Endodermal cell (in vitro differentiated cells): ENCODE measurements around the gene OSM. TPM values are rescaled to one million over a fixed set of nuclear protein-coding genes. Genes with fewer than 3 reads are reported as not detected.

Experiments
- DNase-seq: peaks from one replicate; pipeline ENCODE4 v3.0.0-alpha.2; 2017
- H3K27ac ChIP-seq: 2 replicates; pipeline ENCODE4 v1.5.1; 2013; ENCODE audit warnings: mild to moderate bottlenecking, low read depth, low read length, moderate library complexity
- H3K27me3 ChIP-seq: 2 replicates; pipeline ENCODE4 v1.6.1; 2013; ENCODE audit warnings: mild to moderate bottlenecking, low read length, moderate library complexity; ENCODE audit not compliant: insufficient read depth, control insufficient read depth, poor library complexity, severe bottlenecking
- H3K36me3 ChIP-seq: 2 replicates; pipeline ENCODE4 v1.7.0; 2013; ENCODE audit warnings: mild to moderate bottlenecking, low read length, moderate library complexity; ENCODE audit not compliant: control insufficient read depth, insufficient read depth
- H3K4me1 ChIP-seq: one replicate; pipeline ENCODE4 v1.7.0; 2013; ENCODE audit warnings: low read length; ENCODE audit not compliant: control insufficient read depth, insufficient read depth
- H3K4me3 ChIP-seq: 2 replicates; pipeline ENCODE4 v1.5.1; 2013; ENCODE audit warnings: mild to moderate bottlenecking, low read length, moderate library complexity
- H3K9ac ChIP-seq: 2 replicates; pipeline ENCODE4 v1.6.1; 2013; ENCODE audit warnings: mild to moderate bottlenecking, low read length, moderate library complexity; ENCODE audit not compliant: poor library complexity, severe bottlenecking; ENCODE audit errors: extremely low read depth
- H3K9me3 ChIP-seq: 2 replicates; pipeline ENCODE4 v1.6.1; 2013; ENCODE audit warnings: mild to moderate bottlenecking, low read length, moderate library complexity; ENCODE audit not compliant: control insufficient read depth
- H3K27ac Mint-ChIP-seq: 2 replicates; pipeline ENCODE4 v1.8.0; 2020; ENCODE audit warnings: mixed read lengths
- H3K27me3 Mint-ChIP-seq: 2 replicates; pipeline ENCODE4 v1.8.0; 2021; ENCODE audit warnings: mild to moderate bottlenecking, mixed read lengths; ENCODE audit not compliant: insufficient read depth
- H3K36me3 Mint-ChIP-seq: 2 replicates; pipeline ENCODE4 v1.8.0; 2020; ENCODE audit warnings: low read depth, mixed read lengths
- H3K4me1 Mint-ChIP-seq: 2 replicates; pipeline ENCODE4 v1.8.0; 2020; ENCODE audit warnings: mixed read lengths
- H3K4me3 Mint-ChIP-seq: 2 replicates; pipeline ENCODE4 v1.8.0; 2020; ENCODE audit warnings: mild to moderate bottlenecking, moderate library complexity, mixed read lengths
- H3K9me3 Mint-ChIP-seq: 2 replicates; pipeline ENCODE4 v1.8.0; 2020; ENCODE audit warnings: mild to moderate bottlenecking, mixed read lengths
- WGBS, 2 experiments: methylation state at CpG; one replicate each; pipeline versions ENCODE4 v1.1.5 to v1.1.7; 2013; ENCODE audit warnings: missing lambda C conversion rate in 2 of 2, mixed read lengths in 1 of 2; ENCODE audit not compliant: insufficient coverage in 1 of 2, insufficient read length in 1 of 2; 5-methylcytosine and 5-hydroxymethylcytosine counted together
- total RNA-seq, 2 donors: library from RNA; stranded (reverse); fragmentation: NEBNext Ultra II Directional in 1 of 2; extraction: Animal tissue kit (Norgen Biotek cat#: 25700) in 1 of 2; gene quantifications; 2 replicates in 1 of 2; 3 replicates in 1 of 2; pipeline ENCODE4 v1.2.1, GENCODE V29; 2021
- TF ChIP-seq, protein P1 (sequence below): fragments of 200-600 bp; sonication (generic); conservative IDR thresholded peaks from 2 replicates; pipeline ENCODE4 v1.5.0; 2021; ENCODE audit warnings: antibody characterized with exemption, mild to moderate bottlenecking

The OSM gene
- total RNA-seq, 2 donors from 2014 or later, result not detected

DNA sequence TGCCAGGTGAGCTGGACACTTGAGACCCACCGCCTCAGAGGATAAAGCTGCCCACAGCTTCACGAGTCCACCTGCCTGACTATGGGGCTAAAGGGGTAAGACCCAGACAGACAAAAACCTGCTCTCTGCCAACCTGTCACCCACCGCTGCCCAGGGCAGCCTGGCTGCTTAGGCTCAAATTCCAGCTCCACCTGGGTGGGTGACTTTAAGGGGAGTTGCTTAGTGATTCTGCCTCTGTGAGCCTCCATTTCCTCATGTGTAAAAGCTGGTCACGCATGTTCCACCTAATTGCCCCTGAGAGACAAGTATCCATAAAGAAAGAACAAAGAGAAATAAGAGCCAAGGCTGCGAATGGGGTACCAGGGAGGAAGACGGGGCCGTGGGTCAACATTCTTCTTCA is 26.4 kb upstream of the OSM start:
- Mint-ChIP-seq H3K36me3 (peaks cover 19% of the 10 kb centered on the region), H3K27me3 (no peaks in the 10 kb centered on the region), H3K4me3 (no peak overlapping the region), H3K9me3 (no peaks in the 10 kb centered on the region), H3K4me1 (peaks cover 10% of the 10 kb centered on the region), H3K27ac (no peak overlapping the region)
- Histone ChIP-seq H3K4me3 (no peak overlapping the region), H3K9me3 (no peaks in the 10 kb centered on the region), H3K27me3 (no peaks in the 10 kb centered on the region), H3K9ac (no peak overlapping the region), H3K27ac (no peak overlapping the region), H3K4me1 (peaks cover 10% of the 10 kb centered on the region), H3K36me3 (peaks cover 20% of the 10 kb centered on the region)
- WGBS, 2 experiments, result 90 to 96% methylated on average over 5 to 7 of the region's 7 CpGs
- TF ChIP-seq, protein P1, sequence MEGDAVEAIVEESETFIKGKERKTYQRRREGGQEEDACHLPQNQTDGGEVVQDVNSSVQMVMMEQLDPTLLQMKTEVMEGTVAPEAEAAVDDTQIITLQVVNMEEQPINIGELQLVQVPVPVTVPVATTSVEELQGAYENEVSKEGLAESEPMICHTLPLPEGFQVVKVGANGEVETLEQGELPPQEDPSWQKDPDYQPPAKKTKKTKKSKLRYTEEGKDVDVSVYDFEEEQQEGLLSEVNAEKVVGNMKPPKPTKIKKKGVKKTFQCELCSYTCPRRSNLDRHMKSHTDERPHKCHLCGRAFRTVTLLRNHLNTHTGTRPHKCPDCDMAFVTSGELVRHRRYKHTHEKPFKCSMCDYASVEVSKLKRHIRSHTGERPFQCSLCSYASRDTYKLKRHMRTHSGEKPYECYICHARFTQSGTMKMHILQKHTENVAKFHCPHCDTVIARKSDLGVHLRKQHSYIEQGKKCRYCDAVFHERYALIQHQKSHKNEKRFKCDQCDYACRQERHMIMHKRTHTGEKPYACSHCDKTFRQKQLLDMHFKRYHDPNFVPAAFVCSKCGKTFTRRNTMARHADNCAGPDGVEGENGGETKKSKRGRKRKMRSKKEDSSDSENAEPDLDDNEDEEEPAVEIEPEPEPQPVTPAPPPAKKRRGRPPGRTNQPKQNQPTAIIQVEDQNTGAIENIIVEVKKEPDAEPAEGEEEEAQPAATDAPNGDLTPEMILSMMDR, result no peak
- DNase-seq, result no peak

DNA sequence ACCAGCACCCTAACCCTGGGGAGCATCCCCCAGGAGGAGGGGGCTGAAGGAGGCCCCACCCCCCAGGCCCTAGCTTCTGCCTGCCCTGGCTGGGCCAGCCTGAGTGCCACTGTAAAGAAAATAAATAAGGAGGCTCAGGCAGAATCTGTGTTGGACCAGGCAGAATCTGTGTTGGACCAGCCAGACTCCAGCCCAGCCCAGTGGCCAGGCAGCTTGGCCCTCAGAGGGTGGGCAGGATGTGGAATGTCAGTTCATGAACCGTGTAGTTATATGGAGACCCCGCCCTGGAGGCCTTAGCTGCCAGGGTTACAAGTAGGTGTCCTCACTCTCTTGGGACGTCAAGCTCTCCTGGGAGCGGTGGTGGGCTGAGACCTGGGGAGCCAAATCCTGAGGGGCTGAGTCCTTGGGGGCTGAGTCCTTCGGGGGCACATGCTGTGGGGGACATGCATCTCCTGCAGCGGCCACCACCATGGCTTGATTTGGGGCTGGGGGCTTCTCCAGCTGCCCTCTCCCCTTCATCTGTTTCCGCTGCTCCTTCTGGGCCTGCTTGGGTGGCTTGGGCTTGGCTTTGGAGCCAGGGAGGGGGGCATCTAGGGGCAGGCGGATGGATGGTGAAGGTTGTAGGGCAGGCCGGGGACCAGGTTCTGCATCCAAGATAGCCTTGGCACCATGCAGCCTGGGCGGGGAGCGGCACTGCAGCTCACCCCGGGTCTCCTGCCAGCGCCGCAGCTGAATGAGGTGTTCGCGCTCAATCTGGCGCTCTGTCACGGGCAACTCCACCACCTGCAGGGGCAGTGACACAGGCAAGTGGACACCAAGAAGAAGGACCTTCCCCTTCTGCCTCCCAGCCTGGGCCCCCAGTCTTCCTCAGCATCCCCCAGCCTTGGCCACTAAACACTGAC is 25.7 kb upstream of the OSM start:
- peaks cover 19% of the 10 kb centered on the region for H3K36me3 Mint-ChIP-seq
- Histone ChIP-seq H3K4me1 (peaks cover 10% of the 10 kb centered on the region), H3K27ac (no peak overlapping the region), H3K4me3 (no peak overlapping the region), H3K27me3 (no peaks in the 10 kb centered on the region), H3K9ac (no peak overlapping the region), H3K36me3 (peaks cover 13% of the 10 kb centered on the region), H3K9me3 (no peaks in the 10 kb centered on the region)
- 95 to 96% methylated on average over 11 to 18 of the region's 18 CpGs for WGBS, 2 experiments
- H3K9me3 Mint-ChIP-seq, result no peaks in the 10 kb centered on the region
- H3K4me3 Mint-ChIP-seq, result no peak overlapping the region
- TF ChIP-seq, protein P1, result no peak
- H3K4me1 Mint-ChIP-seq, result peaks cover 10% of the 10 kb centered on the region
- DNase-seq, result no peak
- no peak overlapping the region for H3K27ac Mint-ChIP-seq
- H3K27me3 Mint-ChIP-seq, result no peaks in the 10 kb centered on the region

DNA sequence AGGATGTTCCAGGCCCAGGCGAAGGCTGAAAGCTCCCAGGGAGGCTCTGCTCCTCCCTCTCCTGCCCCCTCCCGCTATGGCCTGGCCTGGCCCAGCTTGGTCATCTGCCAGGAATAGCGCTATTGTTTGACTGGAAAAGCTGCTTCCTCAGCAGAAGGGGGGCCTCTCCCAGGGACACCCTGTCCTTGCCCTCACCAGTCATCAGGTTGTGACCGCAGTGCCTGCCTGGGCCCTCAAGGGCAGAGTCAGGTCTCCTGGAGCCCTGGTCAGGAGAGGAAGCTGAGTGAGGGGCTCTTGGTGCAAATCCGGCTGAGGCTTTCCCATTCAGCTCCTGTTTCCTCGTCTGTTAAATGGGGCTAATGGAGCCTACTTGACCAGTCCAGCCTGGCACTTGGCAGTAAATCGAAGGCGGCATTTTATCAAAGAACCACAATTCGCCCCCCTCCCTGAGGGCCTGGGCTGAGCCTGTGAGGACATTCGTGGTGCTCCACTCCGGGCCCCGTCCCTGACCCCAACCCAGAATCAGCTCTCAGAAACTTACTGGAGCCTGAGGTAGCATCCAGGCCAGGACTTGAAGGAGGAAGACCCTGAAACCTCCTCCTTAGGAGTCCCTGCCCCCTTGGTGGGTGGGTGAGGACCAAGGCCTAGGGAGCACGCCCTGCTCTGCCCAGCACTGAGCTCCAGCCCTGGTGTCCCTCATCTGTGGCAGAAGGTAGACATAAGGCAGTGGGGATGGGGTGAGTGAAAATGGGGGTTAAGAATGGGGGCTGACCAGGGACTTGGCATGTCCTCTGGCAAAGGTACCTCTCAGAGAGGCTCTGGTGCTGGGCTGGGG is 24.6 kb upstream of the OSM start:
- Histone ChIP-seq H3K9ac (no peak overlapping the region), H3K9me3 (no peaks in the 10 kb centered on the region), H3K36me3 (peaks cover 12% of the 10 kb centered on the region), H3K27me3 (no peaks in the 10 kb centered on the region), H3K27ac (no peak overlapping the region), H3K4me3 (no peak overlapping the region), H3K4me1 (peaks cover 10% of the 10 kb centered on the region)
- Mint-ChIP-seq H3K9me3 (no peaks in the 10 kb centered on the region), H3K27me3 (no peaks in the 10 kb centered on the region), H3K36me3 (peaks cover 19% of the 10 kb centered on the region), H3K4me3 (no peak overlapping the region), H3K27ac (no peak overlapping the region), H3K4me1 (peaks cover 10% of the 10 kb centered on the region)
- no peak for DNase-seq
- TF ChIP-seq, protein P1, result no peak
- WGBS, 2 experiments, result 92% methylated on average over 6 to 13 of the region's 13 CpGs
